Hepatocyte (in vitro differentiated cells): ENCODE data around the gene ACP6. TPM values are rescaled to one million over a fixed set of nuclear protein-coding genes. Genes with fewer than 3 reads are reported as not detected.
"Not testable (repeated sequence)": the region's sequence is repeated elsewhere in the genome, so short reads cannot be mapped to it uniquely, and the experiment has no call there.

Experiments
- DNase-seq: peaks from one replicate; pipeline ENCODE4 v3.0.0-alpha.2; 2016; ENCODE audit warnings: low spot score
- H2AFZ ChIP-seq: fragments of 200-600 bp; sonication (generic); 2 replicates; pipeline ENCODE4 v1.6.0; 2016; ENCODE audit warnings: antibody characterized with exemption, mild to moderate bottlenecking
- H3K27ac ChIP-seq: fragments of 200-600 bp; sonication (generic); 2 replicates; pipeline ENCODE4 v1.5.1; 2016; ENCODE audit warnings: mild to moderate bottlenecking
- H3K27me3 ChIP-seq: fragments of 200-600 bp; sonication (generic); 2 replicates; pipeline ENCODE4 v1.6.1; 2016
- H3K36me3 ChIP-seq: fragments of 200-600 bp; sonication (generic); replicated peaks from 2 replicates; pipeline ENCODE4 v1.5.1; 2016; ENCODE audit warnings: low read depth; ENCODE audit not compliant: insufficient read depth
- H3K4me1 ChIP-seq: fragments of 200-600 bp; sonication (generic); 2 replicates; pipeline ENCODE4 v1.5.1; 2016; ENCODE audit warnings: mild to moderate bottlenecking, moderate library complexity; ENCODE audit not compliant: insufficient read depth
- H3K4me2 ChIP-seq: fragments of 200-600 bp; sonication (generic); 2 replicates; pipeline ENCODE4 v1.6.0; 2016
- H3K4me3 ChIP-seq: fragments of 200-600 bp; sonication (generic); 2 replicates; pipeline ENCODE4 v1.5.1; 2016; ENCODE audit warnings: mild to moderate bottlenecking
- H3K79me2 ChIP-seq: fragments of 200-600 bp; sonication (generic); 2 replicates; pipeline ENCODE4 v1.6.0; 2017; ENCODE audit warnings: mild to moderate bottlenecking
- H3K9me2 ChIP-seq: fragments of 200-600 bp; sonication (generic); replicated peaks from 2 replicates; pipeline ENCODE4 v1.6.0; 2017; ENCODE audit warnings: mild to moderate bottlenecking; ENCODE audit not compliant: insufficient read depth
- H3K9me3 ChIP-seq: fragments of 200-600 bp; sonication (generic); 2 replicates; pipeline ENCODE4 v1.5.1; 2016; ENCODE audit warnings: low read depth, mild to moderate bottlenecking
- H4K20me1 ChIP-seq: fragments of 200-600 bp; sonication (generic); 2 replicates; pipeline ENCODE4 v1.6.0; 2016; ENCODE audit warnings: mild to moderate bottlenecking; ENCODE audit not compliant: insufficient read depth, poor library complexity, severe bottlenecking
- CTCF ChIP-seq: fragments of 200-600 bp; sonication (generic); IDR thresholded peaks from 2 replicates; pipeline ENCODE4 v1.5.1; 2016; ENCODE audit warnings: antibody characterized with exemption, mild to moderate bottlenecking; ENCODE audit not compliant: poor library complexity
- EZH2 ChIP-seq: fragments of 200-600 bp; sonication (generic); IDR thresholded peaks from 2 replicates; pipeline ENCODE4 v1.6.1; 2016; ENCODE audit warnings: antibody characterized with exemption, mild to moderate bottlenecking, borderline replicate concordance
- EZH2phosphoT487 ChIP-seq: fragments of 200-600 bp; sonication (generic); IDR thresholded peaks from one replicate; pipeline ENCODE4 v1.6.1; 2018; ENCODE audit warnings: antibody characterized with exemption, mild to moderate bottlenecking, low read depth, moderate library complexity; ENCODE audit not compliant: unreplicated experiment, severe bottlenecking
- WGBS: methylation state at CpG from one replicate; pipeline ENCODE4 v1.1.6; 2016; ENCODE audit warnings: low lambda C conversion rate; ENCODE audit errors: missing lambda C conversion rate; 5-methylcytosine and 5-hydroxymethylcytosine counted together
- polyA plus RNA-seq: library from polyadenylated mRNA; unstranded; fragments of >200 nt; fragmentation: Nextera tagmentation; extraction: Ambion mirVana; gene quantifications from 2 replicates; pipeline ENCODE4 v1.2.1, GENCODE V29; 2016
- total RNA-seq: library from RNA; depleted of rRNA; stranded (reverse); fragments of >200 nt; gene quantifications from 2 replicates; pipeline ENCODE4 v1.2.3, GENCODE V29; 2014

Gene ACP6
- total and polyA plus RNA-seq, 2 experiments from 2014 or later: 16.8 to 29.9 TPM

GRCh38 chr1:147699686-147700041, 29.3 kb upstream of the ACP6 start:
- Histone ChIP-seq H3K4me2 (peak overlapping the region; percentile 66), H3K79me2 (no peaks in the 10 kb centered on the region), H3K36me3 (no peaks in the 10 kb centered on the region), H3K9me3 (no peaks in the 10 kb centered on the region), H3K9me2 (no peaks in the 10 kb centered on the region), H3K27me3 (no peaks in the 10 kb centered on the region), H4K20me1 (no peaks in the 10 kb centered on the region), H2AFZ (no peak overlapping the region), H3K4me1 (no peaks in the 10 kb centered on the region), H3K27ac (no peak overlapping the region), H3K4me3 (no peak overlapping the region)
- TF ChIP-seq CTCF: no peak
- no peak for TF ChIP-seq EZH2
- TF ChIP-seq EZH2phosphoT487: no peak
- no peak for DNase-seq
- WGBS: 48% methylated on average over 3 of the region's 3 CpGs

- H3K4me2 ChIP-seq: no peak overlapping the region
- H3K9me2 ChIP-seq: no peaks in the 10 kb centered on the region
- H3K9me3 ChIP-seq: no peaks in the 10 kb centered on the region
- no peaks in the 10 kb centered on the region for H3K36me3 ChIP-seq
- H3K4me1 ChIP-seq: no peaks in the 10 kb centered on the region
- no peak overlapping the region for H2AFZ ChIP-seq
- no peaks in the 10 kb centered on the region for H4K20me1 ChIP-seq
- no peak overlapping the region for H3K4me3 ChIP-seq
- TF ChIP-seq CTCF (no peak), EZH2phosphoT487 (no peak), EZH2 (no peak)
- H3K27me3 ChIP-seq: no peaks in the 10 kb centered on the region
- H3K79me2 ChIP-seq: no peaks in the 10 kb centered on the region
- no peak for DNase-seq
- no peak overlapping the region for H3K27ac ChIP-seq
Observed at GRCh38 chr1:147683163-147683763, 12.9 kb upstream of the ACP6 start.

GRCh38 chr1:147680608-147681235, 10.4 kb upstream of the ACP6 start:
- 98% methylated on average over 24 of the region's 38 CpGs for WGBS
- not testable (repeated sequence) for H3K4me2 ChIP-seq

GRCh38 chr1:147677681-147678080, 7.4 kb upstream of the ACP6 start:
- not testable (repeated sequence) for DNase-seq, H3K27me3 ChIP-seq, H3K4me3 ChIP-seq, H3K9me3 ChIP-seq, H4K20me1 ChIP-seq, H3K9me2 ChIP-seq, H3K4me2 ChIP-seq, H3K27ac ChIP-seq, H3K36me3 ChIP-seq, H3K79me2 ChIP-seq, H2AFZ ChIP-seq
- 94% methylated on average over 5 of the region's 5 CpGs for WGBS
- peaks cover 11% of the 10 kb centered on the region for H3K4me1 ChIP-seq

More at GRCh38 chr1:147680608-147681235, 10.4 kb upstream of the ACP6 start:
- not testable (repeated sequence) for H4K20me1 ChIP-seq, H3K9me2 ChIP-seq, H2AFZ ChIP-seq, H3K4me1 ChIP-seq, DNase-seq, H3K27ac ChIP-seq, H3K79me2 ChIP-seq, H3K36me3 ChIP-seq, H3K9me3 ChIP-seq, H3K4me3 ChIP-seq, H3K27me3 ChIP-seq
